Panc1 (cell line): ENCODE results near the gene COL13A1. TPM values are rescaled to one million over a fixed set of nuclear protein-coding genes. Genes with fewer than 3 reads are reported as not detected.

Source experiments
- ATAC-seq: fragments of 200-7000 bp; cut with Tn5 transposase; 2 replicates; pipeline ENCODE4 v1.9.1; 2020; ENCODE audit warnings: mild to moderate bottlenecking, moderate library complexity
- BruUV-seq: library from RNA; stranded (reverse); fragments of 400-500 nt; replicated peaks from 2 replicates; lab custom pipeline; 2021; lab: Mats Ljungman, UMichigan
- CTCF ChIA-PET: fragments of 300-600 bp; sonication (Branson Sonifier 250); formaldehyde crosslinking; loops from one replicate; lab custom pipeline; 2022; ENCODE audit warnings: antibody characterized with exemption; lab: Charles Lee
- POLR2A ChIA-PET: fragments of 300-600 bp; sonication (Branson Sonifier 250); formaldehyde crosslinking; loops from one replicate; lab custom pipeline; 2022; ENCODE audit warnings: antibody characterized with exemption; lab: Charles Lee
- DNase-seq: peaks from one replicate; pipeline ENCODE4 v3.0.0-alpha.2; 2010; ENCODE audit warnings: low read depth, low spot score
- H3K27ac ChIP-seq: 2 replicates; pipeline ENCODE4 v1.5.1; 2011; ENCODE audit warnings: mild to moderate bottlenecking, low read length, inconsistent platforms
- H3K27me3 ChIP-seq: fragments of 200-500 bp; sonication (Bioruptor generic); 2 replicates; pipeline ENCODE4 v1.6.0; 2014; ENCODE audit warnings: low read length, inconsistent platforms; ENCODE audit not compliant: control insufficient read depth, insufficient read depth
- H3K36me3 ChIP-seq: fragments of 200-500 bp; sonication (Bioruptor generic); 2 replicates; pipeline ENCODE4 v1.5.1; 2014; ENCODE audit warnings: inconsistent platforms, mild to moderate bottlenecking, low read length, moderate library complexity; ENCODE audit not compliant: control insufficient read depth, insufficient read depth
- H3K4me1 ChIP-seq: 2 replicates; pipeline ENCODE4 v1.5.1; 2011; ENCODE audit warnings: inconsistent platforms, mild to moderate bottlenecking, low read length, moderate library complexity; ENCODE audit not compliant: control insufficient read depth, insufficient read depth
- H3K4me3 ChIP-seq, 2 experiments: 2 replicates each; pipeline ENCODE4 v1.5.1; 2011 to 2012; ENCODE audit warnings: low read depth in 2 of 2, low read length in 2 of 2, mild to moderate bottlenecking in 2 of 2, inconsistent platforms in 1 of 2, moderate library complexity in 1 of 2
- H3K9me3 ChIP-seq: fragments of 200-500 bp; sonication (Bioruptor generic); 2 replicates; pipeline ENCODE4 v1.5.1; 2014; ENCODE audit warnings: low read depth, mild to moderate bottlenecking, inconsistent platforms, low read length, moderate library complexity; ENCODE audit not compliant: control insufficient read depth, insufficient read depth
- CTCF ChIP-seq: fragments of 450-650 bp; IDR thresholded peaks from 2 replicates; pipeline ENCODE4 v1.5.1; 2017; ENCODE audit warnings: mild to moderate bottlenecking
- POLR2AphosphoS5 ChIP-seq: IDR thresholded peaks from 2 replicates; pipeline ENCODE4 v1.6.1; 2012; ENCODE audit warnings: mild to moderate bottlenecking, low read depth, low read length, moderate library complexity
- REST ChIP-seq, 2 experiments: IDR thresholded peaks; 2 replicates each; pipeline ENCODE4 v1.6.1; 2011 to 2012; ENCODE audit warnings: low read depth in 2 of 2, control low read depth in 1 of 2, low read length in 1 of 2, mild to moderate bottlenecking in 1 of 2, moderate library complexity in 1 of 2; ENCODE audit not compliant: insufficient read depth in 1 of 2
- SIN3A ChIP-seq: IDR thresholded peaks from 2 replicates; pipeline ENCODE4 v1.6.1; 2012; ENCODE audit warnings: low read depth, mild to moderate bottlenecking, low read length, moderate library complexity, borderline replicate concordance; ENCODE audit not compliant: insufficient read depth
- TCF7L2 ChIP-seq: IDR thresholded peaks from 2 replicates; pipeline ENCODE4 v1.6.1; 2011; ENCODE audit warnings: mild to moderate bottlenecking, low read depth, low read length, inconsistent platforms
- in situ Hi-C: cut with HindIII; loops from 2 replicates; pipeline ENCODE4 v1.10.0; 2016; ENCODE audit warnings: low sequenced_read_pairs, low pct_unique_long_range_greater_than_20kb
- intact Hi-C: fragments of 100-400 bp; cut with micrococcal nuclease; formaldehyde crosslinking; loops from one replicate; pipeline ENCODE4 v1.10.0; 2022; ENCODE audit not compliant: unreplicated experiment
- total RNA-seq: library from RNA; stranded (reverse); gene quantifications from one replicate; pipeline ENCODE4 v1.2.1, GENCODE V29; 2021; ENCODE audit not compliant: unreplicated experiment

Gene COL13A1
- total RNA-seq, 1 experiment from 2014 or later: 1.0 TPM

GRCh38 chr10:69839696-69840345 lies 38.1 kb downstream of the COL13A1 start:
- intact Hi-C loops: no loop called here
- Histone ChIP-seq H3K27me3 (no peaks in the 10 kb centered on the region), H3K36me3 (no peaks in the 10 kb centered on the region), H3K27ac (no peak overlapping the region), H3K4me3 (no peak overlapping the region), H3K4me1 (no peaks in the 10 kb centered on the region), H3K9me3 (no peaks in the 10 kb centered on the region)
- DNase-seq (no peak), ATAC-seq (no peak)
- BruUV-seq: no TSS peak
- ChIA-PET POLR2A (no interaction called here), CTCF (interaction anchor here (0.5 to 0.7 kb wide), 3 partner anchors 97 to 481 kb away, joined by 3 to 8 read pairs (median 3); no protein-coding TSS in a partner anchor)
- TF ChIP-seq POLR2AphosphoS5: no peak
- in situ Hi-C loops: no loop called here

GRCh38 chr10:69840773-69841172 lies 39.1 kb downstream of the COL13A1 start:
- POLR2A ChIA-PET: no interaction called here
- in situ Hi-C loops: no loop called here
- CTCF ChIA-PET: no interaction called here
- BruUV-seq: no TSS peak
- no peak overlapping the region for H3K4me3 ChIP-seq
- ATAC-seq (no peak), DNase-seq (no peak)
- no peak overlapping the region for H3K27ac ChIP-seq
- no peaks in the 10 kb centered on the region for H3K27me3 ChIP-seq
- TF ChIP-seq SIN3A: no peak
- no peak for TF ChIP-seq REST (IDR thresholded peaks at IDR 0.05; ENCODE audit: insufficient read depth in 1 of 2, low read depth in 2 of 2, low read length in 1 of 2)
- no peak for TF ChIP-seq CTCF
- no peak for TF ChIP-seq POLR2AphosphoS5
- TF ChIP-seq TCF7L2: no peak
- intact Hi-C loops: no loop called here
- H3K4me1 ChIP-seq: no peaks in the 10 kb centered on the region
- H3K9me3 ChIP-seq: no peaks in the 10 kb centered on the region
- H3K36me3 ChIP-seq: no peaks in the 10 kb centered on the region

GRCh38 chr10:69842020-69842419 lies 40.3 kb downstream of the COL13A1 start:
- ATAC-seq (no peak), DNase-seq (no peak)
- no peaks in the 10 kb centered on the region for H3K9me3 ChIP-seq
- H3K4me1 ChIP-seq: no peaks in the 10 kb centered on the region
- H3K27ac ChIP-seq: no peak overlapping the region
- TF ChIP-seq REST (IDR thresholded peaks at IDR 0.05; ENCODE audit: insufficient read depth in 1 of 2, low read depth in 2 of 2, low read length in 1 of 2) (no peak), POLR2AphosphoS5 (no peak), TCF7L2 (no peak), SIN3A (no peak)
- ChIA-PET CTCF (interaction anchor here (0.6 kb wide), 1 partner anchor 75 kb away, joined by 4 read pairs; no protein-coding TSS in a partner anchor), POLR2A (no interaction called here)
- no peaks in the 10 kb centered on the region for H3K27me3 ChIP-seq
- in situ Hi-C loops (no loop called here), intact Hi-C loops (no loop called here)
- H3K36me3 ChIP-seq: no peaks in the 10 kb centered on the region
- BruUV-seq: no TSS peak
- no peak overlapping the region for H3K4me3 ChIP-seq
